Neural cell (in vitro differentiated cells): ENCODE results near the gene ZNHIT3. TPM values are rescaled to one million over a fixed set of nuclear protein-coding genes. Genes with fewer than 3 reads are reported as not detected.
"Not testable (repeated sequence)": the region's sequence is repeated elsewhere in the genome, so short reads cannot be mapped to it uniquely, and the experiment has no call there.

Experiments used
- H2AFZ ChIP-seq: fragments of 200-600, 300-800 bp; sonication (generic), shearing (Covaris generic); 2 replicates; pipeline ENCODE4 v1.6.0; 2014; ENCODE audit warnings: low read depth, mild to moderate bottlenecking, antibody characterized with exemption, low read length, moderate library complexity
- H3F3A ChIP-seq: fragments of 200-600 bp; shearing (Covaris generic); 2 replicates; pipeline ENCODE4 v1.6.1; 2016; ENCODE audit warnings: mild to moderate bottlenecking, moderate library complexity, mixed read lengths, antibody characterized with exemption, low read length; ENCODE audit not compliant: insufficient read depth, poor library complexity, severe bottlenecking
- H3K27ac ChIP-seq: fragments of 200-600, 300-800 bp; sonication (generic), shearing (Covaris generic); 2 replicates; pipeline ENCODE4 v1.5.1; 2014; ENCODE audit warnings: mild to moderate bottlenecking, low read length, moderate library complexity
- H3K27me3 ChIP-seq: fragments of 300-800, 200-600 bp; sonication (generic), shearing (Covaris generic); 2 replicates; pipeline ENCODE4 v1.6.0; 2014; ENCODE audit warnings: mild to moderate bottlenecking, low read depth, low read length, moderate library complexity; ENCODE audit not compliant: insufficient read depth
- H3K36me3 ChIP-seq: fragments of 300-800, 200-600 bp; sonication (generic), shearing (Covaris generic); 2 replicates; pipeline ENCODE4 v1.5.1; 2014; ENCODE audit warnings: mild to moderate bottlenecking, antibody characterized with exemption, low read length, moderate library complexity; ENCODE audit not compliant: insufficient read depth
- H3K4me2 ChIP-seq: fragments of 300-800, 200-600 bp; sonication (generic), shearing (Covaris generic); 2 replicates; pipeline ENCODE4 v1.6.0; 2014; ENCODE audit warnings: mild to moderate bottlenecking, low read length
- H3K4me3 ChIP-seq: fragments of 300-800, 200-600 bp; sonication (generic), shearing (Covaris generic); 2 replicates; pipeline ENCODE4 v1.5.1; 2014; ENCODE audit warnings: mild to moderate bottlenecking, low read length, moderate library complexity
- H3K79me2 ChIP-seq: fragments of 200-600 bp; shearing (Covaris generic); replicated peaks from 2 replicates; pipeline ENCODE4 v1.6.0; 2014; ENCODE audit warnings: mild to moderate bottlenecking, low read length, moderate library complexity; ENCODE audit not compliant: insufficient read depth
- H3K9ac ChIP-seq: fragments of 300-800, 200-600 bp; sonication (generic), shearing (Covaris generic); 2 replicates; pipeline ENCODE4 v1.6.1; 2016; ENCODE audit warnings: mild to moderate bottlenecking, low read length, mixed read lengths
- H3K9me2 ChIP-seq: fragments of 200-600 bp; shearing (Covaris generic); 2 replicates; pipeline ENCODE4 v1.6.1; 2016; ENCODE audit warnings: mild to moderate bottlenecking, low read length, mixed read lengths; ENCODE audit not compliant: insufficient read depth
- H3K9me3 ChIP-seq: fragments of 200-600, 300-800 bp; sonication (generic), shearing (Covaris generic); 2 replicates; pipeline ENCODE4 v1.6.1; 2016; ENCODE audit warnings: mild to moderate bottlenecking, mixed run types, low read length, moderate library complexity, mixed read lengths
- H4K20me1 ChIP-seq: fragments of 200-600 bp; shearing (Covaris generic); 2 replicates; pipeline ENCODE4 v1.6.1; 2016; ENCODE audit warnings: mild to moderate bottlenecking, mixed run types; ENCODE audit not compliant: insufficient read depth
- EP300 ChIP-seq: fragments of 450-650 bp; conservative IDR thresholded peaks from 2 replicates; pipeline ENCODE4 v1.6.1; 2014; ENCODE audit warnings: antibody characterized with exemption, mild to moderate bottlenecking, moderate library complexity; ENCODE audit not compliant: poor library complexity, severe bottlenecking
- EZH2 ChIP-seq: fragments of 200-600, 300-800 bp; shearing (Covaris generic), sonication (generic); IDR thresholded peaks from 2 replicates; pipeline ENCODE4 v1.6.1; 2014; ENCODE audit warnings: antibody characterized with exemption, low read length, borderline replicate concordance, mild to moderate bottlenecking; ENCODE audit not compliant: insufficient read depth, poor library complexity, severe bottlenecking
- MXI1 ChIP-seq: fragments of 450-650 bp; conservative IDR thresholded peaks from 2 replicates; pipeline ENCODE4 v1.6.1; 2014; ENCODE audit warnings: antibody characterized with exemption, mild to moderate bottlenecking; ENCODE audit not compliant: poor library complexity, severe bottlenecking
- POLR2AphosphoS5 ChIP-seq: IDR thresholded peaks from 2 replicates; pipeline ENCODE4 v1.6.1; 2012
- RAD21 ChIP-seq: fragments of 450-650 bp; conservative IDR thresholded peaks from 2 replicates; pipeline ENCODE4 v1.6.1; 2014; ENCODE audit warnings: antibody characterized with exemption, mild to moderate bottlenecking, moderate library complexity
- SMC3 ChIP-seq: fragments of 450-650 bp; conservative IDR thresholded peaks from 2 replicates; pipeline ENCODE4 v1.6.1; 2014; ENCODE audit warnings: antibody characterized with exemption, mild to moderate bottlenecking, moderate library complexity; ENCODE audit not compliant: poor library complexity
- TAF1 ChIP-seq: IDR thresholded peaks from 2 replicates; pipeline ENCODE4 v1.6.1; 2012; ENCODE audit warnings: low read depth
- polyA plus RNA-seq: library from polyadenylated mRNA; depleted of rRNA; stranded (reverse); fragments of >200 nt; gene quantifications from 2 replicates; pipeline ENCODE4 v1.2.3, GENCODE V29; 2014
- TF ChIP-seq, protein P1 (sequence below): IDR thresholded peaks from 2 replicates; pipeline ENCODE4 v1.6.1; 2012; ENCODE audit warnings: borderline replicate concordance
- TF ChIP-seq, protein P2 (sequence below): fragments of 450-650 bp; IDR thresholded peaks from 2 replicates; pipeline ENCODE4 v1.5.1; 2014; ENCODE audit warnings: antibody characterized with exemption, mild to moderate bottlenecking, moderate library complexity; ENCODE audit not compliant: poor library complexity, severe bottlenecking

ZNHIT3 gene
- polyA plus RNA-seq, 1 donor from 2014 or later = 226 TPM

DNA sequence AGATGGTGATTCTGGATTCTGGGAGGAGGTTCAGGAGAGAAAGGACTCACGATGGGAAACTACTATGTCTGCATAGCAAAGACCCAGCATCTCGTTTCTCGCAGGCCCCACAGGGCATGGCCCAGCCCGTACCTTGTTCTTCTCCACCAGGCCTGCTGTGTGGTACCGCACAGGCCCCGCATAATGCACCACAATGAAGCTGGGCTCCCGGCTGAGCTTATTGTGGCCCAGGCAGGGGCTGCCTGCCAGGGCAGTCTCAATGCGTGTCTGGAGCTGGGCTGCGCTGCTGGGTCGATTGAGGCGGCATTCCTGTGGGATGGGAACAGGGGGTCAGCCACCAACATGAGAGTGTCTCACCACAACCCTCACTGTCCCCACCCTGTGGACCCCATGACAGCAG lies 20.4 kb downstream of the ZNHIT3 start:
- Histone ChIP-seq H3K79me2 (no peaks in the 10 kb centered on the region), H2AFZ (no peak overlapping the region), H4K20me1 (no peaks in the 10 kb centered on the region), H3K36me3 (no peaks in the 10 kb centered on the region), H3K4me2 (no peak overlapping the region), H3K27me3 (no peaks in the 10 kb centered on the region), H3K9me2 (no peaks in the 10 kb centered on the region), H3K9me3 (no peaks in the 10 kb centered on the region), H3F3A (no peaks in the 10 kb centered on the region), H3K4me3 (no peak overlapping the region), H3K9ac (no peak overlapping the region), H3K27ac (no peak overlapping the region)
- no peak for TF ChIP-seq POLR2AphosphoS5

DNA sequence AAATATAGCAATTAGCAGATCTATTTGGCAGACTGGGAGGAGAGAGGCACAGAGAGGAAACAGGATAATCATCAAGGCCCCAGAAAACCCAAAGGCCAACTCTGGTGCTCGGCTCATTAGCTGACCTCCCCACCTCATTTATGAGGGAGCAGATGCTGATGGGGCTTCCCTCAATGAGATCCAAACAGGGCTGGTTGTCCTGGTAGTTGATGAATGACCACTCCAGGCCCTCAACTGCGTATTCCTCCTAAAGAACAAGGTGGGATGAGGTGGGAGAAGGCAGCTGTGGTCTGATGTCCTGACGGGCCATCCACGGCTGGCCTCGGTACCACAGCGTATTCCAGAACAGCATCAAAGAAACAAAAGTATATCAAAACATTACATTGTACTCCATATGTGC lies 20.8 kb downstream of the ZNHIT3 start:
- Histone ChIP-seq H3K79me2 (no peaks in the 10 kb centered on the region), H3K9me3 (no peaks in the 10 kb centered on the region), H4K20me1 (no peaks in the 10 kb centered on the region), H3K36me3 (no peaks in the 10 kb centered on the region), H2AFZ (no peak overlapping the region), H3K9me2 (no peaks in the 10 kb centered on the region), H3K4me2 (no peak overlapping the region), H3K27ac (no peak overlapping the region), H3K9ac (no peak overlapping the region), H3K4me3 (no peak overlapping the region), H3K27me3 (no peaks in the 10 kb centered on the region), H3F3A (no peaks in the 10 kb centered on the region)
- TF ChIP-seq SMC3 (no peak), RAD21 (no peak), MXI1 (no peak), TAF1 (no peak), EZH2 (no peak), POLR2AphosphoS5 (no peak), EP300 (no peak)
- TF ChIP-seq, protein P1, sequence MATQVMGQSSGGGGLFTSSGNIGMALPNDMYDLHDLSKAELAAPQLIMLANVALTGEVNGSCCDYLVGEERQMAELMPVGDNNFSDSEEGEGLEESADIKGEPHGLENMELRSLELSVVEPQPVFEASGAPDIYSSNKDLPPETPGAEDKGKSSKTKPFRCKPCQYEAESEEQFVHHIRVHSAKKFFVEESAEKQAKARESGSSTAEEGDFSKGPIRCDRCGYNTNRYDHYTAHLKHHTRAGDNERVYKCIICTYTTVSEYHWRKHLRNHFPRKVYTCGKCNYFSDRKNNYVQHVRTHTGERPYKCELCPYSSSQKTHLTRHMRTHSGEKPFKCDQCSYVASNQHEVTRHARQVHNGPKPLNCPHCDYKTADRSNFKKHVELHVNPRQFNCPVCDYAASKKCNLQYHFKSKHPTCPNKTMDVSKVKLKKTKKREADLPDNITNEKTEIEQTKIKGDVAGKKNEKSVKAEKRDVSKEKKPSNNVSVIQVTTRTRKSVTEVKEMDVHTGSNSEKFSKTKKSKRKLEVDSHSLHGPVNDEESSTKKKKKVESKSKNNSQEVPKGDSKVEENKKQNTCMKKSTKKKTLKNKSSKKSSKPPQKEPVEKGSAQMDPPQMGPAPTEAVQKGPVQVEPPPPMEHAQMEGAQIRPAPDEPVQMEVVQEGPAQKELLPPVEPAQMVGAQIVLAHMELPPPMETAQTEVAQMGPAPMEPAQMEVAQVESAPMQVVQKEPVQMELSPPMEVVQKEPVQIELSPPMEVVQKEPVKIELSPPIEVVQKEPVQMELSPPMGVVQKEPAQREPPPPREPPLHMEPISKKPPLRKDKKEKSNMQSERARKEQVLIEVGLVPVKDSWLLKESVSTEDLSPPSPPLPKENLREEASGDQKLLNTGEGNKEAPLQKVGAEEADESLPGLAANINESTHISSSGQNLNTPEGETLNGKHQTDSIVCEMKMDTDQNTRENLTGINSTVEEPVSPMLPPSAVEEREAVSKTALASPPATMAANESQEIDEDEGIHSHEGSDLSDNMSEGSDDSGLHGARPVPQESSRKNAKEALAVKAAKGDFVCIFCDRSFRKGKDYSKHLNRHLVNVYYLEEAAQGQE = no peak
- TF ChIP-seq, protein P2, sequence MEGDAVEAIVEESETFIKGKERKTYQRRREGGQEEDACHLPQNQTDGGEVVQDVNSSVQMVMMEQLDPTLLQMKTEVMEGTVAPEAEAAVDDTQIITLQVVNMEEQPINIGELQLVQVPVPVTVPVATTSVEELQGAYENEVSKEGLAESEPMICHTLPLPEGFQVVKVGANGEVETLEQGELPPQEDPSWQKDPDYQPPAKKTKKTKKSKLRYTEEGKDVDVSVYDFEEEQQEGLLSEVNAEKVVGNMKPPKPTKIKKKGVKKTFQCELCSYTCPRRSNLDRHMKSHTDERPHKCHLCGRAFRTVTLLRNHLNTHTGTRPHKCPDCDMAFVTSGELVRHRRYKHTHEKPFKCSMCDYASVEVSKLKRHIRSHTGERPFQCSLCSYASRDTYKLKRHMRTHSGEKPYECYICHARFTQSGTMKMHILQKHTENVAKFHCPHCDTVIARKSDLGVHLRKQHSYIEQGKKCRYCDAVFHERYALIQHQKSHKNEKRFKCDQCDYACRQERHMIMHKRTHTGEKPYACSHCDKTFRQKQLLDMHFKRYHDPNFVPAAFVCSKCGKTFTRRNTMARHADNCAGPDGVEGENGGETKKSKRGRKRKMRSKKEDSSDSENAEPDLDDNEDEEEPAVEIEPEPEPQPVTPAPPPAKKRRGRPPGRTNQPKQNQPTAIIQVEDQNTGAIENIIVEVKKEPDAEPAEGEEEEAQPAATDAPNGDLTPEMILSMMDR = no peak

DNA sequence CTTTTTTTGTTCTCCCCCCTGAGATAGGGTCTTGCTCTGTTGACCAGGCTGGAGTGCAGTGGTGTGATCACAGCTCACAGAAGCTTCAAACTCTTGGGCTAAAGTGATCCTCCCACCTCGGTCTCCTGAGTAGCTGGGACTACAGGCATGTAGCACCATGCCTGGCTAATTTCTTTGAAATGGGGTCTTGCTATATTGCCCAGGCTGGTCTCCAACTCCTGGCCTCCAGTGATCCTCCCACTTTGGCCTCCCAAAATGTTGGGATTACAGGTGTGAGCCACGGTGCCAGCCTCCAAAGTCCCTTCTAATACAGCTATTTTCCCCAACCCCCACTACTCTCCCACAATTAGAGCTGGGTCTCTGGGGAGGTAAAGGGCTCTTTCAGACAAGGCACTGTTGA lies 22.0 kb downstream of the ZNHIT3 start:
- not testable (repeated sequence) for H3K79me2 ChIP-seq, H3K9me2 ChIP-seq, H3F3A ChIP-seq, H2AFZ ChIP-seq, H3K9me3 ChIP-seq, H3K27me3 ChIP-seq, H3K36me3 ChIP-seq, H3K4me2 ChIP-seq, H3K9ac ChIP-seq, H3K4me3 ChIP-seq, H3K27ac ChIP-seq, H4K20me1 ChIP-seq
